ENCODE results near the gene CCT6B. TPM values are rescaled to one million over a fixed set of nuclear protein-coding genes. Genes with fewer than 3 reads are reported as not detected.

Gene CCT6B
- total and polyA plus RNA-seq, 9 of the 15 experiments (the other 6 are each of a cell fraction or from before 2014, with no cell fraction given), result 0.25 to 0.91 (median 0.58) TPM

- H4K20me1 ChIP-seq (replicated peaks; ENCODE audit: control insufficient read depth, insufficient read depth, low read length), result no peaks in the 10 kb centered on the region
- CTCF ChIA-PET (ENCODE audit: low intra/inter-chr PET ratio), result no interaction called here
- FAIRE-seq (no peak), DNase-seq (ENCODE audit: extremely low read depth in 1 of 4, low spot score in 3 of 4) (peak in 1 of 4 experiments; percentile 21), ATAC-seq (no peak)
- peaks cover 35% of the 10 kb centered on the region for H3K79me2 ChIP-seq (ENCODE audit: control insufficient read depth, insufficient read depth, low read length)
- H3K4me1 ChIP-seq (replicated peaks in 1 of 2; ENCODE audit: control insufficient read depth in 2 of 2, insufficient read depth in 2 of 2, low read length in 2 of 2), result peaks cover 17 to 30% of the 10 kb centered on the region in 2 experiments; a peak in 4 of 5 replicates
- peak overlapping the region; percentile 89 for H3K4me2 ChIP-seq (ENCODE audit: insufficient read depth, low read length)
- no peaks in the 10 kb centered on the region for H3K9me1 ChIP-seq (ENCODE audit: control insufficient read depth, insufficient read depth, low read length)
- POLR2A ChIA-PET, result interaction anchor here (0.7 to 3.4 kb wide), 9 partner anchors 10 to 141 kb away, joined by 3 to 27 read pairs (median 4); partner anchors contain the start of gene RAD51D
- H3K9me3 ChIP-seq (replicated peaks; ENCODE audit: control insufficient read depth, insufficient read depth, low read depth, low read length), result no peaks in the 10 kb centered on the region
- in situ Hi-C loops (cut with MboI), result no loop called here
- H3K4me3 ChIP-seq, result no peak overlapping the region
- 34% methylated on average over 7 of the region's 7 CpGs for WGBS (ENCODE audit: insufficient coverage, low coverage, missing lambda C conversion rate)
- H3K27me3 ChIP-seq (ENCODE audit: control insufficient read depth in 2 of 2, insufficient read depth in 2 of 2, low read length in 2 of 2), result no peaks in the 10 kb centered on the region
- TF ChIP-seq RBFOX2 (IDR thresholded peaks at IDR 0.05; ENCODE audit: low read depth, low read length), result peak; percentile 49
- TF ChIP-seq ZNF217 (CRISPR knock-in tag; IDR thresholded peaks at IDR 0.05), result no peak
- TF ChIP-seq ZHX1 (conservative IDR thresholded peaks at IDR 0.05; ENCODE audit: low read length), result no peak
- TF ChIP-seq YBX1 (IDR thresholded peaks at IDR 0.05), result no peak
- no peak for TF ChIP-seq CCAR2 (IDR thresholded peaks at IDR 0.05; ENCODE audit: low read depth, low read length)
- TF ChIP-seq USF2 (CRISPR knock-in tag; IDR thresholded peaks at IDR 0.05), result peak; percentile 61
- peak; percentile 29; the same call in 1 of the 2 replicates for TF ChIP-seq RAD51 (IDR thresholded peaks at IDR 0.05; ENCODE audit: borderline replicate concordance, low read depth)
- H3K36me3 ChIP-seq (ENCODE audit: control insufficient read depth, insufficient read depth, low read length), result peaks cover 13% of the 10 kb centered on the region
- peak overlapping the region; percentile 90 for H2AFZ ChIP-seq (ENCODE audit: low read depth, low read length)
- H3K9ac ChIP-seq (ENCODE audit: insufficient read depth in 1 of 2, low read depth in 2 of 2, low read length in 2 of 2), result peak overlapping the region in 1 of 2 experiments; percentile 99; a peak in 2 of 4 replicates
- intact Hi-C loops (cut with micrococcal nuclease), result no loop called here
- peak overlapping the region; percentile 96 for H3K27ac ChIP-seq (ENCODE audit: extremely low read depth, low read depth, low read length)
- no TSS peak for BruUV-seq (replicated peaks)
These were observed 17.9 kb upstream of the CCT6B start for GRCh38 chr17:34979153-34979552.
